ENCODE results near the gene SULF2. TPM values are rescaled to one million over a fixed set of nuclear protein-coding genes. Genes with fewer than 3 reads are reported as not detected.

SULF2 gene
- total and polyA plus RNA-seq, 9 of the 15 experiments (the other 6 are each of a cell fraction or from before 2014, with no cell fraction given) = 0.33 TPM; not detected in 8

DNA sequence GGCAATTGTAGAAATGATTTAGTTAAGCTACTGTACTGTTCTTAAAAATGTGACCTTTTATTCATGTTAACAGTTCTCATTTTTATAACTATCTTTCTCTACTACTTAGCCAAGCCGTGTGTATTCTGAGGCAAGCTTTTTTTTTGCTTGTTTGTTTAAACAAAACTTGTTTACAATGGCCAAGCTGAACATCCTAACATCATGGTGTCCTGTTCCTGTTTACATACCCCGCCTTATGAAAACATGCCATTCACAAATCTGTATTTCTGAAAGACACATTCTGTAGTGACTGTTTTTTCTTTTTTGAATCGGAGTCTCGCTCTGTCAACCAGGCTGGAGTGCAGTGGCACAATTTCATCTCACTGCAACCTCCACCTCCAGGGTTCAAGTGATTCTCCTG is 142.7 kb downstream of the SULF2 start:
- ATAC-seq = no peak
- Histone ChIP-seq H4K20me1 (replicated peaks; ENCODE audit: control insufficient read depth, insufficient read depth, low read length) (no peaks in the 10 kb centered on the region; the same call in 1 of the 2 replicates), H3K27me3 (ENCODE audit: control insufficient read depth in 2 of 2, insufficient read depth in 2 of 2, low read length in 2 of 2) (no peaks in the 10 kb centered on the region), H3K4me2 (ENCODE audit: insufficient read depth, low read length) (no peak overlapping the region), H3K9ac (ENCODE audit: insufficient read depth in 1 of 2, low read depth in 2 of 2, low read length in 2 of 2) (no peak overlapping the region), H3K79me2 (ENCODE audit: control insufficient read depth, insufficient read depth, low read length) (no peaks in the 10 kb centered on the region), H3K9me1 (ENCODE audit: control insufficient read depth, insufficient read depth, low read length) (no peaks in the 10 kb centered on the region), H3K27ac (ENCODE audit: extremely low read depth, low read depth, low read length) (no peak overlapping the region), H2AFZ (ENCODE audit: low read depth, low read length) (no peak overlapping the region), H3K4me3 (no peak overlapping the region), H3K4me1 (replicated peaks in 1 of 2; ENCODE audit: control insufficient read depth in 2 of 2, insufficient read depth in 2 of 2, low read length in 2 of 2) (no peaks in the 10 kb centered on the region), H3K36me3 (ENCODE audit: control insufficient read depth, insufficient read depth, low read length) (peaks cover 66% of the 10 kb centered on the region), H3K9me3 (replicated peaks; ENCODE audit: control insufficient read depth, insufficient read depth, low read depth, low read length) (no peaks in the 10 kb centered on the region)
- in situ Hi-C loops (cut with MboI) = no loop called here
- no peak for FAIRE-seq
- WGBS (ENCODE audit: insufficient coverage, low coverage, missing lambda C conversion rate) = 93% methylated on average over 4 of the region's 4 CpGs
- ChIA-PET CTCF (ENCODE audit: low intra/inter-chr PET ratio) (no interaction called here), POLR2A (no interaction called here)
- no peak for DNase-seq (ENCODE audit: extremely low read depth in 1 of 4, low spot score in 3 of 4)
- intact Hi-C loops (cut with micrococcal nuclease) = no loop called here
- no TSS peak for BruUV-seq (replicated peaks)
- TF ChIP-seq, protein P1, sequence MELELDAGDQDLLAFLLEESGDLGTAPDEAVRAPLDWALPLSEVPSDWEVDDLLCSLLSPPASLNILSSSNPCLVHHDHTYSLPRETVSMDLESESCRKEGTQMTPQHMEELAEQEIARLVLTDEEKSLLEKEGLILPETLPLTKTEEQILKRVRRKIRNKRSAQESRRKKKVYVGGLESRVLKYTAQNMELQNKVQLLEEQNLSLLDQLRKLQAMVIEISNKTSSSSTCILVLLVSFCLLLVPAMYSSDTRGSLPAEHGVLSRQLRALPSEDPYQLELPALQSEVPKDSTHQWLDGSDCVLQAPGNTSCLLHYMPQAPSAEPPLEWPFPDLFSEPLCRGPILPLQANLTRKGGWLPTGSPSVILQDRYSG (tag; conservative IDR thresholded peaks at IDR 0.05; ENCODE audit: low read depth) = no peak
- TF ChIP-seq MXI1 (IDR thresholded peaks at IDR 0.05; ENCODE audit: low read depth, low read length) = no peak
- TF ChIP-seq DDX20 (tag; IDR thresholded peaks at IDR 0.05; ENCODE audit: low read depth) = no peak
- TF ChIP-seq POLR3A (IDR thresholded peaks at IDR 0.05; ENCODE audit: borderline replicate concordance, extremely low read depth, insufficient read depth, insufficient read length) = no peak
- TF ChIP-seq SAFB (IDR thresholded peaks at IDR 0.05; ENCODE audit: borderline replicate concordance, low read depth, low read length) = no peak
- TF ChIP-seq, protein P2, sequence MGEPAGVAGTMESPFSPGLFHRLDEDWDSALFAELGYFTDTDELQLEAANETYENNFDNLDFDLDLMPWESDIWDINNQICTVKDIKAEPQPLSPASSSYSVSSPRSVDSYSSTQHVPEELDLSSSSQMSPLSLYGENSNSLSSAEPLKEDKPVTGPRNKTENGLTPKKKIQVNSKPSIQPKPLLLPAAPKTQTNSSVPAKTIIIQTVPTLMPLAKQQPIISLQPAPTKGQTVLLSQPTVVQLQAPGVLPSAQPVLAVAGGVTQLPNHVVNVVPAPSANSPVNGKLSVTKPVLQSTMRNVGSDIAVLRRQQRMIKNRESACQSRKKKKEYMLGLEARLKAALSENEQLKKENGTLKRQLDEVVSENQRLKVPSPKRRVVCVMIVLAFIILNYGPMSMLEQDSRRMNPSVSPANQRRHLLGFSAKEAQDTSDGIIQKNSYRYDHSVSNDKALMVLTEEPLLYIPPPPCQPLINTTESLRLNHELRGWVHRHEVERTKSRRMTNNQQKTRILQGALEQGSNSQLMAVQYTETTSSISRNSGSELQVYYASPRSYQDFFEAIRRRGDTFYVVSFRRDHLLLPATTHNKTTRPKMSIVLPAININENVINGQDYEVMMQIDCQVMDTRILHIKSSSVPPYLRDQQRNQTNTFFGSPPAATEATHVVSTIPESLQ (CRISPR knock-in tag; IDR thresholded peaks at IDR 0.05) = no peak
- TF ChIP-seq ETV6 (IDR thresholded peaks at IDR 0.05; ENCODE audit: borderline replicate concordance in 1 of 2, low read depth in 2 of 2, low read length in 1 of 2) = no peak
- no peak for TF ChIP-seq ETV6 (CRISPR knock-in tag; IDR thresholded peaks at IDR 0.05; ENCODE audit: borderline replicate concordance)
- TF ChIP-seq, protein P3, sequence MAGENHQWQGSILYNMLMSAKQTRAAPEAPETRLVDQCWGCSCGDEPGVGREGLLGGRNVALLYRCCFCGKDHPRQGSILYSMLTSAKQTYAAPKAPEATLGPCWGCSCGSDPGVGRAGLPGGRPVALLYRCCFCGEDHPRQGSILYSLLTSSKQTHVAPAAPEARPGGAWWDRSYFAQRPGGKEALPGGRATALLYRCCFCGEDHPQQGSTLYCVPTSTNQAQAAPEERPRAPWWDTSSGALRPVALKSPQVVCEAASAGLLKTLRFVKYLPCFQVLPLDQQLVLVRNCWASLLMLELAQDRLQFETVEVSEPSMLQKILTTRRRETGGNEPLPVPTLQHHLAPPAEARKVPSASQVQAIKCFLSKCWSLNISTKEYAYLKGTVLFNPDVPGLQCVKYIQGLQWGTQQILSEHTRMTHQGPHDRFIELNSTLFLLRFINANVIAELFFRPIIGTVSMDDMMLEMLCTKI (IDR thresholded peaks at IDR 0.05; ENCODE audit: partially characterized antibody) = no peak
- TF ChIP-seq ELF2 (CRISPR knock-in tag; IDR thresholded peaks at IDR 0.05) = no peak
- TF ChIP-seq XRCC3 (IDR thresholded peaks at IDR 0.05) = no peak
- TF ChIP-seq, protein P4, sequence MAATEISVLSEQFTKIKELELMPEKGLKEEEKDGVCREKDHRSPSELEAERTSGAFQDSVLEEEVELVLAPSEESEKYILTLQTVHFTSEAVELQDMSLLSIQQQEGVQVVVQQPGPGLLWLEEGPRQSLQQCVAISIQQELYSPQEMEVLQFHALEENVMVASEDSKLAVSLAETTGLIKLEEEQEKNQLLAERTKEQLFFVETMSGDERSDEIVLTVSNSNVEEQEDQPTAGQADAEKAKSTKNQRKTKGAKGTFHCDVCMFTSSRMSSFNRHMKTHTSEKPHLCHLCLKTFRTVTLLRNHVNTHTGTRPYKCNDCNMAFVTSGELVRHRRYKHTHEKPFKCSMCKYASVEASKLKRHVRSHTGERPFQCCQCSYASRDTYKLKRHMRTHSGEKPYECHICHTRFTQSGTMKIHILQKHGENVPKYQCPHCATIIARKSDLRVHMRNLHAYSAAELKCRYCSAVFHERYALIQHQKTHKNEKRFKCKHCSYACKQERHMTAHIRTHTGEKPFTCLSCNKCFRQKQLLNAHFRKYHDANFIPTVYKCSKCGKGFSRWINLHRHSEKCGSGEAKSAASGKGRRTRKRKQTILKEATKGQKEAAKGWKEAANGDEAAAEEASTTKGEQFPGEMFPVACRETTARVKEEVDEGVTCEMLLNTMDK (IDR thresholded peaks at IDR 0.05; ENCODE audit: borderline replicate concordance, insufficient read depth, low read depth, low read length, poor library complexity, severe bottlenecking) = no peak
- no peak for TF ChIP-seq ZNF75A (CRISPR knock-in tag; IDR thresholded peaks at IDR 0.05)
- no peak for TF ChIP-seq ZNF584 (CRISPR knock-in tag; IDR thresholded peaks at IDR 0.05; ENCODE audit: low read depth)
- no peak for TF ChIP-seq ZC3H4 (CRISPR knock-in tag; IDR thresholded peaks at IDR 0.05; ENCODE audit: borderline replicate concordance)
